Progenitor cell of endocrine pancreas (in vitro differentiated cells): ENCODE data around the gene BMP6. TPM values are rescaled to one million over a fixed set of nuclear protein-coding genes. Genes with fewer than 3 reads are reported as not detected.

Experiments
- DNase-seq: peaks from one replicate; pipeline ENCODE4 v3.0.0; 2021; ENCODE audit warnings: low spot score; ENCODE audit not compliant: unreplicated experiment
- H3K27ac Mint-ChIP-seq: 2 replicates; pipeline ENCODE4 v1.8.0; 2021; ENCODE audit warnings: mild to moderate bottlenecking, moderate library complexity, mixed read lengths
- H3K27me3 Mint-ChIP-seq: 2 replicates; pipeline ENCODE4 v1.8.0; 2021; ENCODE audit warnings: mixed read lengths
- H3K36me3 Mint-ChIP-seq: 2 replicates; pipeline ENCODE4 v1.8.0; 2022; ENCODE audit warnings: mixed read lengths; ENCODE audit not compliant: insufficient read depth
- H3K4me1 Mint-ChIP-seq: 2 replicates; pipeline ENCODE4 v1.8.0; 2021; ENCODE audit warnings: low read depth, mixed read lengths
- H3K4me3 Mint-ChIP-seq: 2 replicates; pipeline ENCODE4 v1.8.0; 2021; ENCODE audit warnings: low read depth, mild to moderate bottlenecking, moderate library complexity, mixed read lengths
- H3K9me3 Mint-ChIP-seq: 2 replicates; pipeline ENCODE4 v1.8.0; 2021; ENCODE audit warnings: low read depth, mixed read lengths
- total RNA-seq: library from RNA; stranded (reverse); gene quantifications from 2 replicates; pipeline ENCODE4 v1.2.1, GENCODE V29; 2021
- TF ChIP-seq, protein P1 (sequence below): fragments of 200-600 bp; sonication (generic); IDR thresholded peaks from one replicate; pipeline ENCODE4 v1.5.0; 2021; ENCODE audit warnings: antibody characterized with exemption, mild to moderate bottlenecking; ENCODE audit not compliant: unreplicated experiment

The BMP6 gene
- total RNA-seq, 1 donor from 2014 or later: 3.4 TPM

DNA sequence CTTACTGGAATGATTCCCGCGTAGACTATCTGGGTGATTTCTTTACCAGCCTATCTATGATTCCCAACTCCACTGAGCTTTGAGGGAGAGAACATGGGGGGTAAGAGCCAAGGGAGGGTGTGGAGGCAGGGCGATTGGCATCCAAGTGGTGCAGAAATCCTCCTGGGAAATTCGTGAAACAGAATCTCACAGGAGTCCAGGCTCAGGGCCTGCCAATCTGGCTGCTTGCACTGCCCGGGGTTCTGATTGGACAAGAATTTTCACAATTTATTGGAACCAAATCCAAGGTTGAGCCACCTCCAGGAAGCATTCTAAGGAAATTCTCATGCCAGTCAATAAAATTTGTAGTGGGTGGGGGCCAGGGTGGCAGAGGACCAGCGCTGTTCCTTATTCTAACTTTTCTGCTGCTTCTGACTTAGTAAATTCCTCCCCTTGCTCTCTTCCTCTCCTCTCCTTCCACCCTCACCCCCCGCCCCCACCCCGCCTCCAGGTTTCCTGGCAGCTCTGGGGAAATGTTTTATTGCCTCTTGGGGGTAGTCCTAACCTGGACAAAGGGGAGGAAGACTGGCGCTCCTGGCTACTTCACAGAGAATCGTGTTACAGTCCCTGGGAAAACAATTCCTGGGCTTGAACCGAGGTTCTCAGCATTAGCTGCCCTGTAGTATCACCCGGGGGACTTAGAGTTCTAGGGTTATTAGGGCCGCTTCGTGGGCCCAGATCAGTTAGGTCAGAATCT, 3.1 kb downstream of the BMP6 start:
- Mint-ChIP-seq H3K27me3 (peaks cover 73% of the 10 kb centered on the region), H3K9me3 (no peaks in the 10 kb centered on the region), H3K4me3 (peak overlapping the region; percentile 71), H3K4me1 (peaks cover 14% of the 10 kb centered on the region), H3K36me3 (no peaks in the 10 kb centered on the region), H3K27ac (no peak overlapping the region)
- TF ChIP-seq, protein P1, sequence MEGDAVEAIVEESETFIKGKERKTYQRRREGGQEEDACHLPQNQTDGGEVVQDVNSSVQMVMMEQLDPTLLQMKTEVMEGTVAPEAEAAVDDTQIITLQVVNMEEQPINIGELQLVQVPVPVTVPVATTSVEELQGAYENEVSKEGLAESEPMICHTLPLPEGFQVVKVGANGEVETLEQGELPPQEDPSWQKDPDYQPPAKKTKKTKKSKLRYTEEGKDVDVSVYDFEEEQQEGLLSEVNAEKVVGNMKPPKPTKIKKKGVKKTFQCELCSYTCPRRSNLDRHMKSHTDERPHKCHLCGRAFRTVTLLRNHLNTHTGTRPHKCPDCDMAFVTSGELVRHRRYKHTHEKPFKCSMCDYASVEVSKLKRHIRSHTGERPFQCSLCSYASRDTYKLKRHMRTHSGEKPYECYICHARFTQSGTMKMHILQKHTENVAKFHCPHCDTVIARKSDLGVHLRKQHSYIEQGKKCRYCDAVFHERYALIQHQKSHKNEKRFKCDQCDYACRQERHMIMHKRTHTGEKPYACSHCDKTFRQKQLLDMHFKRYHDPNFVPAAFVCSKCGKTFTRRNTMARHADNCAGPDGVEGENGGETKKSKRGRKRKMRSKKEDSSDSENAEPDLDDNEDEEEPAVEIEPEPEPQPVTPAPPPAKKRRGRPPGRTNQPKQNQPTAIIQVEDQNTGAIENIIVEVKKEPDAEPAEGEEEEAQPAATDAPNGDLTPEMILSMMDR: no peak
- DNase-seq: no peak

- Mint-ChIP-seq H3K27me3 (peaks cover 68% of the 10 kb centered on the region), H3K4me3 (no peak overlapping the region), H3K9me3 (no peaks in the 10 kb centered on the region), H3K4me1 (peaks cover 14% of the 10 kb centered on the region), H3K36me3 (no peaks in the 10 kb centered on the region), H3K27ac (no peak overlapping the region)
- DNase-seq: no peak
- TF ChIP-seq, protein P1: no peak
Measured at GRCh38 chr6:7730001-7730783, 4.3 kb downstream of the BMP6 start.

DNA sequence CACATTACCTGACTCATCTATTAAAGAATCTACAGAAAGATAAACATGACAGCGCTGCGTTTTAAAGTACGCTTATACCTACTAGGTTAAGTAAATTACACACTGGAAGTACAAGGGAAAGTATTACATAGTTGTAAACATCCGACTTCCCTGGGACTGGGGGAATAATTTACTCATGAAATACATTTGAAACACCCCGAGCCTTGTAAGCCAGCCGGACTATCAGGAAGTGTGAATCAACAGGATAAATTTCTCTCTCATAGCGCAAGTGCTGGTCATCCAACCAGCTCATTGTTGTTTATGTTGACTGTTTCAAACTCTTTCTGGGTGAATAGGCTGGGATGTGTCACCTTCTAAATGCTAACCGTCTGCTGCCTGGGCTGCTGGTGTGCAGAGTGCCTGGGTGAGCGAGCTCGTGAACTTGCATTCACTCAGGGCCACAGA, 4.9 kb downstream of the BMP6 start:
- H3K9me3 Mint-ChIP-seq: no peaks in the 10 kb centered on the region
- TF ChIP-seq, protein P1: no peak
- H3K36me3 Mint-ChIP-seq: no peaks in the 10 kb centered on the region
- H3K4me3 Mint-ChIP-seq: no peak overlapping the region
- no peak overlapping the region for H3K27ac Mint-ChIP-seq
- peaks cover 14% of the 10 kb centered on the region for H3K4me1 Mint-ChIP-seq
- DNase-seq: no peak
- peaks cover 65% of the 10 kb centered on the region for H3K27me3 Mint-ChIP-seq

DNA sequence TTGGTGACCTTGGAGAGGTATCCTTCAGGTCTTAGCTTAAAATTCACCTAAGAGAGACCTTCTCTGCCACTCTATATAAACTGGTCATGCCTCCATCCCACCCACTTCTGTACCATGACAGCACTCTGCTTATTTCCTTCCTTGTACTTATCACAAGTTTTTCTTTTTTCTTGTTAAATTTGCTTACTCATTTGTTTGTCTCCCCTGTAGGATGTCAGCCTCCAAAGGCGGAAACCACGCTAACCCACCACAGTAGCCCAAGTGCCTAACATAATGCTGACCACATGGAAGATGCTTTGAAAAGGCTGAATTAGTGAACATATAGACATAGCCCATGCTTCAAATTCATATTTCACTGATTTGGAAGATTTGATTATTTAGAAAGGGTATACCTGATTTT, 5.4 kb downstream of the BMP6 start:
- no peak for DNase-seq
- Mint-ChIP-seq H3K27me3 (peaks cover 60% of the 10 kb centered on the region), H3K4me3 (no peak overlapping the region), H3K9me3 (no peaks in the 10 kb centered on the region), H3K27ac (no peak overlapping the region), H3K4me1 (peaks cover 13% of the 10 kb centered on the region), H3K36me3 (no peaks in the 10 kb centered on the region)
- TF ChIP-seq, protein P1: no peak

- H3K27ac Mint-ChIP-seq: no peak overlapping the region
- DNase-seq: no peak
- H3K27me3 Mint-ChIP-seq: peaks cover 60% of the 10 kb centered on the region
- TF ChIP-seq, protein P1: no peak
- H3K4me3 Mint-ChIP-seq: no peak overlapping the region
- no peaks in the 10 kb centered on the region for H3K9me3 Mint-ChIP-seq
- peaks cover 13% of the 10 kb centered on the region for H3K4me1 Mint-ChIP-seq
- no peaks in the 10 kb centered on the region for H3K36me3 Mint-ChIP-seq
Measured at GRCh38 chr6:7732228-7732627, 6.3 kb downstream of the BMP6 start.
